IMR-90 (cell line): ENCODE results near the gene TMPRSS11A. TPM values are rescaled to one million over a fixed set of nuclear protein-coding genes. Genes with fewer than 3 reads are reported as not detected.

ENCODE experiments used
- ATAC-seq: fragments of 200-7000 bp; cut with Tn5 transposase; 2 replicates; pipeline ENCODE4 v1.9.1; 2020; ENCODE audit warnings: low read depth, mild to moderate bottlenecking, moderate library complexity
- BruUV-seq: library from RNA; stranded (reverse); fragments of 400-500 nt; replicated peaks from 2 replicates; lab custom pipeline; 2021; lab: Mats Ljungman, UMichigan
- CTCF ChIA-PET: fragments of 300-600 bp; formaldehyde crosslinking; extraction: SDS; loops from one replicate; lab custom pipeline; 2021; ENCODE audit warnings: antibody characterized with exemption; lab: Yijun Ruan, JAX
- POLR2A ChIA-PET: fragments of 300-600 bp; sonication (Branson Sonifier 250); formaldehyde crosslinking; loops from one replicate; lab custom pipeline; 2022; ENCODE audit warnings: antibody characterized with exemption; ENCODE audit not compliant: unreplicated experiment; lab: Charles Lee
- DNase-seq: peaks from one replicate; pipeline ENCODE4 v3.0.0; 2013
- H2AFZ ChIP-seq: replicated peaks from 2 replicates; pipeline ENCODE3; 2013; ENCODE audit warnings: low read length, mild to moderate bottlenecking; ENCODE audit not compliant: poor library complexity
- H2AK5ac ChIP-seq: 2 replicates; pipeline ENCODE4 v1.6.1; 2013; ENCODE audit warnings: low read depth, low read length, inconsistent platforms
- H2AK9ac ChIP-seq: replicated peaks from 2 replicates; pipeline ENCODE3; 2013; ENCODE audit warnings: mild to moderate bottlenecking, low read depth, low read length, moderate library complexity; ENCODE audit not compliant: poor library complexity
- H2BK120ac ChIP-seq: 2 replicates; pipeline ENCODE4 v1.6.1; 2013; ENCODE audit warnings: low read depth, low read length, inconsistent platforms
- H2BK15ac ChIP-seq: 3 replicates; pipeline ENCODE4 v1.6.1; 2013; ENCODE audit warnings: low read depth, low read length, inconsistent platforms
- H2BK20ac ChIP-seq: 2 replicates; pipeline ENCODE4 v1.6.1; 2013; ENCODE audit warnings: low read depth, mild to moderate bottlenecking, inconsistent platforms, low read length, moderate library complexity
- H2BK5ac ChIP-seq: 2 replicates; pipeline ENCODE4 v1.6.1; 2013; ENCODE audit warnings: mild to moderate bottlenecking, low read depth, low read length, inconsistent platforms; ENCODE audit not compliant: poor library complexity, severe bottlenecking
- H3K14ac ChIP-seq: replicated peaks from 2 replicates; pipeline ENCODE4 v1.6.1; 2013; ENCODE audit warnings: low read depth, low read length, inconsistent platforms
- H3K18ac ChIP-seq: 2 replicates; pipeline ENCODE4 v1.6.1; 2013; ENCODE audit warnings: low read depth, low read length, control low read depth
- H3K23ac ChIP-seq: 2 replicates; pipeline ENCODE4 v1.6.1; 2013; ENCODE audit warnings: low read depth, low read length, inconsistent platforms
- H3K27ac ChIP-seq: 2 replicates; pipeline ENCODE4 v1.5.1; 2013; ENCODE audit warnings: mild to moderate bottlenecking, control low read depth, low read length; ENCODE audit not compliant: insufficient read depth
- H3K27me3 ChIP-seq: 2 replicates; pipeline ENCODE4 v1.6.1; 2013; ENCODE audit warnings: low read length; ENCODE audit not compliant: control insufficient read depth, insufficient read depth
- H3K36me3 ChIP-seq: 2 replicates; pipeline ENCODE4 v1.6.1; 2013; ENCODE audit warnings: low read length, mixed read lengths; ENCODE audit not compliant: control insufficient read depth, insufficient read depth
- H3K4ac ChIP-seq: 2 replicates; pipeline ENCODE4 v1.6.1; 2013; ENCODE audit warnings: low read depth, low read length, inconsistent platforms
- H3K4me1 ChIP-seq: 2 replicates; pipeline ENCODE4 v1.6.1; 2013; ENCODE audit warnings: low read length, mixed read lengths; ENCODE audit not compliant: control insufficient read depth, insufficient read depth
- H3K4me2 ChIP-seq: 2 replicates; pipeline ENCODE4 v1.6.1; 2013; ENCODE audit warnings: low read depth, mild to moderate bottlenecking, control low read depth, low read length, moderate library complexity
- H3K4me3 ChIP-seq: 2 replicates; pipeline ENCODE4 v1.5.1; 2013; ENCODE audit warnings: low read depth, mild to moderate bottlenecking, control low read depth, low read length, moderate library complexity; ENCODE audit not compliant: insufficient read depth
- H3K56ac ChIP-seq: 2 replicates; pipeline ENCODE4 v1.6.1; 2013; ENCODE audit warnings: low read length, inconsistent platforms; ENCODE audit not compliant: insufficient read depth; ENCODE audit errors: extremely low read depth
- H3K79me1 ChIP-seq, 2 experiments: 2 replicates each; pipeline ENCODE4 v1.6.1; 2013; ENCODE audit warnings: low read length in 2 of 2, inconsistent platforms in 1 of 2, low read depth in 1 of 2
- H3K9ac ChIP-seq: 2 replicates; pipeline ENCODE4 v1.6.1; 2013; ENCODE audit warnings: low read depth, low read length, control low read depth
- H3K9me1 ChIP-seq: 2 replicates; pipeline ENCODE4 v1.6.1; 2013; ENCODE audit warnings: low read length, inconsistent platforms; ENCODE audit not compliant: insufficient read depth
- H3K9me3 ChIP-seq: 2 replicates; pipeline ENCODE4 v1.6.1; 2013; ENCODE audit warnings: low read length; ENCODE audit not compliant: control insufficient read depth, insufficient read depth
- H4K20me1 ChIP-seq: 2 replicates; pipeline ENCODE4 v1.6.1; 2013; ENCODE audit warnings: low read length, inconsistent platforms; ENCODE audit not compliant: insufficient read depth
- H4K5ac ChIP-seq: 2 replicates; pipeline ENCODE4 v1.6.1; 2013; ENCODE audit warnings: mild to moderate bottlenecking, low read depth, low read length, control low read depth
- H4K8ac ChIP-seq, 2 experiments: 2 replicates each; pipeline ENCODE4 v1.6.1; 2013; ENCODE audit warnings: low read depth in 2 of 2, low read length in 2 of 2, control low read depth in 1 of 2, inconsistent platforms in 1 of 2
- H4K91ac ChIP-seq: 2 replicates; pipeline ENCODE4 v1.6.1; 2013; ENCODE audit warnings: low read depth, low read length, inconsistent platforms; ENCODE audit not compliant: insufficient read depth
- CHD1 ChIP-seq: IDR thresholded peaks from 2 replicates; pipeline ENCODE4 v1.6.1; 2012; ENCODE audit warnings: low read depth, low read length, improper control_type of control experiment
- CTCF ChIP-seq: conservative IDR thresholded peaks from 2 replicates; pipeline ENCODE4 v1.5.1; 2012; ENCODE audit warnings: mild to moderate bottlenecking, low read depth, low read length, improper control_type of control experiment
- NFE2L2 ChIP-seq: fragments of 150-350 bp; IDR thresholded peaks from 2 replicates; pipeline ENCODE4 v1.6.1; 2016; ENCODE audit warnings: low read depth, mild to moderate bottlenecking, low read length
- POLR2A ChIP-seq: IDR thresholded peaks from 2 replicates; pipeline ENCODE4 v1.6.1; 2012; ENCODE audit warnings: mild to moderate bottlenecking, low read depth, low read length
- RAD21 ChIP-seq: IDR thresholded peaks from 2 replicates; pipeline ENCODE4 v1.6.1; 2012; ENCODE audit warnings: low read length, improper control_type of control experiment
- RFX5 ChIP-seq: IDR thresholded peaks from 2 replicates; pipeline ENCODE4 v1.8.0; 2012; ENCODE audit warnings: low read depth, mild to moderate bottlenecking, low read length, moderate library complexity
- SMC3 ChIP-seq: fragments of 150-350 bp; IDR thresholded peaks from 2 replicates; pipeline ENCODE4 v1.6.1; 2016; ENCODE audit warnings: low read depth, mild to moderate bottlenecking, antibody characterized with exemption, low read length, moderate library complexity
- USF2 ChIP-seq: fragments of 150-350 bp; IDR thresholded peaks from 2 replicates; pipeline ENCODE4 v1.6.1; 2017; ENCODE audit warnings: mild to moderate bottlenecking, antibody characterized with exemption, low read length, low read depth
- WGBS, 2 experiments: methylation state at CpG; one replicate each; pipeline versions ENCODE4 v1.1.5 to v1.1.7; 2013; ENCODE audit warnings: missing lambda C conversion rate in 2 of 2; ENCODE audit not compliant: insufficient read length in 1 of 2; ENCODE audit errors: extremely low coverage in 2 of 2; 5-methylcytosine and 5-hydroxymethylcytosine counted together
- dilution Hi-C: fragments of 300-500 bp; cut with HindIII; formaldehyde crosslinking; loops from one replicate; pipeline ENCODE4 v1.14.3; 2018; ENCODE audit warnings: low sequenced_read_pairs; ENCODE audit not compliant: unreplicated experiment
- in situ Hi-C: fragments of 300-500 bp; cut with MboI; formaldehyde crosslinking; loops from 3 replicates; pipeline ENCODE4 v1.14.3; 2019; ENCODE audit warnings: low sequenced_read_pairs, inconsistent platforms, mixed read lengths
- intact Hi-C: fragments of 100-400 bp; cut with micrococcal nuclease; formaldehyde crosslinking; loops from 2 replicates; pipeline ENCODE4 v1.10.0; 2022
- polyA plus RNA-seq, 3 experiments: library from polyadenylated mRNA; depleted of rRNA; stranded (reverse); fragments of >200 nt; gene quantifications; 2 replicates each; pipeline ENCODE4 v1.2.3, GENCODE V29; 2012; ENCODE audit warnings: low replicate concordance in 1 of 3
- total RNA-seq: library from RNA; depleted of rRNA; stranded (reverse); fragments of >200 nt; gene quantifications from 2 replicates; pipeline ENCODE4 v1.2.3, GENCODE V29; 2012

Gene TMPRSS11A
- total and polyA plus RNA-seq, 2 of the 4 experiments (the other 2 are of a cell fraction), result not detected

GRCh38 chr4:67940506-67940905 is 22.8 kb downstream of the TMPRSS11A start:
- Histone ChIP-seq H2BK15ac (no peak overlapping the region), H4K91ac (no peak overlapping the region), H4K20me1 (no peaks in the 10 kb centered on the region), H3K18ac (no peak overlapping the region), H3K4me1 (no peaks in the 10 kb centered on the region), H3K56ac (no peak overlapping the region), H2AK5ac (no peak overlapping the region), H2AK9ac (no peak overlapping the region), H3K4me2 (no peak overlapping the region), H4K5ac (no peak overlapping the region), H3K79me1 (no peaks in the 10 kb centered on the region), H3K14ac (no peak overlapping the region), H2BK20ac (no peak overlapping the region), H3K9me1 (no peaks in the 10 kb centered on the region), H2BK120ac (no peak overlapping the region), H3K36me3 (no peaks in the 10 kb centered on the region), H3K27me3 (no peaks in the 10 kb centered on the region), H3K4ac (no peak overlapping the region), H4K8ac (no peak overlapping the region), H2BK5ac (no peak overlapping the region), H3K23ac (no peak overlapping the region), H3K9me3 (no peaks in the 10 kb centered on the region), H2AFZ (no peak overlapping the region), H3K9ac (no peak overlapping the region), H3K27ac (no peak overlapping the region), H3K4me3 (no peak overlapping the region)
- TF ChIP-seq POLR2A (no peak), CHD1 (no peak), NFE2L2 (no peak), USF2 (no peak), RAD21 (no peak), SMC3 (no peak), CTCF (no peak), RFX5 (no peak)
- dilution Hi-C loops, result no loop called here
- DNase-seq (no peak), ATAC-seq (no peak)
- POLR2A ChIA-PET, result no interaction called here
- intact Hi-C loops, result no loop called here
- CTCF ChIA-PET, result no interaction called here
- WGBS, 2 experiments, result no CpG with 5 or more reads among the region's 2 CpGs
- in situ Hi-C loops, result no loop called here
- no TSS peak for BruUV-seq
